ENCODE results near the gene MAST1.
"Not testable (repeated sequence)": the region's sequence is repeated elsewhere in the genome, so short reads cannot be mapped to it uniquely, and the experiment has no call there.

The MAST1 gene

DNA sequence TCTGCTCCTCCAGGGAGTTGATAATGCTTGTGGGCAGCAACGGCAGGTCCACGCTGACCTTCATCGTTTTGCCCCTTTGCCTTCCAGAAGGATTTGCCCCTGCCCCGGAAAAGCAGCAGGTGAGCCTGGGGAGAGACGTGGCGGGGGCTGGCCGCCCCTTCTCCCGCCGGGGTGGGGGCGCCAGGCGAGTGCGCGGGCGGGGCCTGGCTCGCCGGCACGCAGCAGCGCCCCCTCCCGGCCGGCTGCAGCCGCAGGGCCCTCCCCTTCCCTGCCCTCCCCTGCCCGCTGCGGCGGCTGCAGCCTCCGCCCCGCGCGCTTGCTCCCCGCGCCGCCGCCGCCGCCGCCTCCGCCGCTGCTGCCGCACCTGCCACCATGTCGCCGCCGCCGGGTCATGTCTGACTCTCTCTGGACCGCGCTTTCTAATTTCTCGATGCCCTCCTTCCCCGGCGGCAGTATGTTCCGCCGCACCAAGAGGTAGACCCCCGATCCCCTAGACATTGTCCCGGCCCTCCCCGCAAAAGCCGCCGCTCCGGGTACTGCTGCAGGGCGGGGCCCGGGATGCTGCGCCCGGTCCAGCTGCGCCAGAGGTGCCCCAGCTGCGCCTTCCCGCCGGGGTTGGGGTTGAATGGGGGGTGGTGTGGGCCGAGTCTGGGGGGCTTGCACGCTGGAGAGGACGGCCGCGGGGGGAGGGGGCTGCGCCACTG is at the start of gene MAST1:
Gene MAST1 (plus strand): TSS at position 334 of the 704 bp plus-strand sequence. CDS start 58 bp downstream, at position 392.
- peak; percentile 61 for DNase-seq

DNA sequence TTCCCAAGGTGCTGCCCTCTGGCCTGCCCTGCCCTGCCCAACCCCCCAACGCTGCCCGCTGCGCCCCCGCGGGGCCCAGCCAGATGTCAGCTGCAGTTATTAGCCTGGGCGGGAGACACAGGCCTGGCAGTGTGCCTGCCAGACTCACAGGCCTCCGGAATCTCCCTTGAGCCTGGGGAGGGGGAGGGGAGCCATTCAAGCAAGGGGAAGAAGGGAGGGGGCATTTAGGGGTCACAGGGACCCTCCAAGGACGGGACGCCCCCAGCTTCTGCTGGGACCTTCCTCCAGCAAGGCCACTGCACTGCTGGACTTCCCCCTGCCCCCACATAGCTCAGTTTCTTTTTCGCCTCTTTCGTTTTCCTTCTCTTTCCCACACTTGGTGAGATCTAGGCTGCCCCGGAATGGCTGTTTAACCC is 49.6 kb upstream of the MAST1 start:
- peak; percentile 49 for DNase-seq

DNA sequence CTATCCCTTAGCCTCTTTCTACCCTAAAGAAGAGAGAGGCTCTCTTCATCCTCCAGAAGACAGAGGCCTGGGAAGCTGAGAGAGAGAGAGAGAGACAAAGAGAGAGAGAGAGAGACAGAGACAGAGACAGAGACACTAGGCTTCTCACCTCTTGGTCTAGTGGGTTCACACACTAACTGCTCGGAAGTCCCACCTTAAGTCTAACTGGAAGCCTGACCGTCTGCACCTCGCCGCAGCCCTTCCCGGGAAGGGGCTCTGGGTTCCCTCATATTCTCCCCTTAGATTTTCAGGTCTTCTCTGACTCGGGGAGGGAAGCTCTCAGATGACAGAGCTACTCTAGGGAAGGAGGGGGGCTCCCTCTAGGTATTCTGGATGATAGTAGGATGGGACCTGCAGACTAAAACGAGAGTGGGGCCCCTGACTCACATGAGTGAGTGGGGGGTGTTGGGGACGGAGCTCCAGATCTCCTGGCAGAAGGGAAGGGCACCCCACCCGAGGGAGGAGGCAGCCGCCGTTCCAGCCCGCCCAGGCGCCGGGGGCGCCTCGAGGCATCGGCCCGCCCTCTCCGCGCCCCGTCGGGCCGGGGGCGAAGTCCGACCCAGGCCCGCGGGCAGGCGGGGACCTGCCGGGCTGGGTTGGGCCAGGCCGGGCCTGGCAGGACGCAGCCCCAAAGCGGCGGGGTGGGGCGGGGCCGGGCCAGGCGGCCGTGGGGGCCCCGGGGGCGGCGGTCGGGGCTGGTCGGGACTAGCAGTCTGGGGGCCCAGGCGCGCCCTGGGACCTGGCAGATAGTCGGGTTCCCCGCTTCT is 49.0 kb upstream of the MAST1 start:
- no peak for DNase-seq

DNA sequence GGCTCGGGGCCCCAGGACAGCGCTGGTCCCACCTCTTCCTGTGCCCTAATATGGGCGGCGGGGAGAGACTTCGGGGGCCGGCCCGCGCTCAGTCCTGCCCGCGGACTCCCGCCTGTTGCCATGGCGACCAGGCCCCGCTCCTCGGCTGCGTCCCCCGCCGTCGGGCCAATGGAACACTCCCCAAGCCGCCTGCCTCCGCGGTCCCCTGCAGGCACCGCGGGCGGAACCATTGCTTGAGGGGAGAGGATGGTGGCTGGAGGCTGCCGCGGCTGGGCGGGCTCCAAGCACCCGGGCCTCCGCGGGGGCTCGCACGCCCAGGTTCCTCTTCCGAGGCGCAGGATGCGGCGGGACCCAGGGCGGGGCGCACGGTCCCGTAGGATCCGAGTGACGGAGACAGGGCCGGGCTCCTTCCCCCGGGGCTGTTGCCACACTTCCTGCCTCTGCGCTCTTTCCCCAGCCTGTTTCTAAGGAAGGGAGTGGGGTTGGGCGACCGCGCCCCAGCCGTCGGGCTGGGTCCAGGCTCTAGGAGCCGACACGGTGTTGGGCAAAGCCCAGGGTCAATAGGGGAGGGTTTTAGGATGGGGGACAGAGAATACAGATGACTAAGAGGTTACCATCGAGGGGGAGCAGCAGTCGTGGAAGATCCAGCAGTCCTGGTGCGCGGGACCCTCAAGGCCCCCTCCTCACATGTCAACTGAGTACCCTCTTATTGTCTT is 48.3 kb upstream of the MAST1 start:
- peak; percentile 91 for DNase-seq

DNA sequence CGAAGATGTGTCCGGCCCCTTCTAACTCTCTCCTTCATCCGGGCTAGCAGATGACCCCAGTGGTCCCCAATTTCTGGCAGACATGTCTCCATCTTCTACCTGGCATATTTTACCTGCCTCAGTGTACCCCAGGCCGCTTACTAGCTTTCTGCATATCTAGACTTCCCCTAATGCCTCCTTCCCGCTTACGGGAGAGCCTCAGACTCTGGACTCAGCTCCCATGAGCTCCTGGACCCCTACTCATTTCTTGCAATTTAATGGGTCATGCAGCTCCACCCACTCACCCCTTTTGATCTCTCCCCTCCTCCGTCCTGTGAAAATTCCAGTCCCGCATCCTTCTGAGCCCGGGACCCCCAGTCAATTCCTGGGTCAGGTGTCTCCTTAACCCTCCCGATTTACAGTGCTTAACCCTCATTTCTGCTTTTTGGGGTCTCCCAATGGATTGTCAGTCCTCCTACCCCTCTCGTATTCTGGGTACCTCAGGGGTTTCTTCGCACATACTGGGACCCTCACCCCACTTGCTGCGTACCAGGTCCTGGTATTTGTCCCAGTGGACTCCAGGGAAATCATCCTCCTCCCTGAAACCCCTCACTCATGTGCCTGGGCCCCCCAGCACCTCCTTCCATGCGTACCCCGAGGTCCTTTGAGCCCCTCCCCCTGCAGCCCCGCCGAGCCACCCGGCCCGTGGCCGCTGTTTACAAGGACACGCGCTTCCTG is 47.5 kb upstream of the MAST1 start:
- DNase-seq, result no peak

DNA sequence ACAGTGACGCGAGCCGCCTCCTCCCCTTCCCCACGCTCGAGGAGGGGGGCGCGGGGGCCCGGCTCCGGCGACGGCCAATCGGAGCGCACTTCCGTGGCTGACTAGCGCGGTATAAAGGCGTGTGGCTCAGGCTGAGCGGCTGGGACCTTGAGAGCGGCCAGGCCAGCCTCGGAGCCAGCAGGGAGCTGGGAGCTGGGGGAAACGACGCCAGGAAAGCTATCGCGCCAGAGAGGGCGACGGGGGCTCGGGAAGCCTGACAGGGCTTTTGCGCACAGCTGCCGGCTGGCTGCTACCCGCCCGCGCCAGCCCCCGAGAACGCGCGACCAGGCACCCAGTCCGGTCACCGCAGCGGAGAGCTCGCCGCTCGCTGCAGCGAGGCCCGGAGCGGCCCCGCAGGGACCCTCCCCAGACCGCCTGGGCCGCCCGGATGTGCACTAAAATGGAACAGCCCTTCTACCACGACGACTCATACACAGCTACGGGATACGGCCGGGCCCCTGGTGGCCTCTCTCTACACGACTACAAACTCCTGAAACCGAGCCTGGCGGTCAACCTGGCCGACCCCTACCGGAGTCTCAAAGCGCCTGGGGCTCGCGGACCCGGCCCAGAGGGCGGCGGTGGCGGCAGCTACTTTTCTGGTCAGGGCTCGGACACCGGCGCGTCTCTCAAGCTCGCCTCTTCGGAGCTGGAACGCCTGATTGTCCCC is 46.8 kb upstream of the MAST1 start, which contains the start of gene JUNB:
Gene JUNB (plus strand): TSS at position 142 of the 706 bp plus-strand sequence. CDS start 286 bp downstream, at position 428.
- DNase-seq, result peak; percentile 98

DNA sequence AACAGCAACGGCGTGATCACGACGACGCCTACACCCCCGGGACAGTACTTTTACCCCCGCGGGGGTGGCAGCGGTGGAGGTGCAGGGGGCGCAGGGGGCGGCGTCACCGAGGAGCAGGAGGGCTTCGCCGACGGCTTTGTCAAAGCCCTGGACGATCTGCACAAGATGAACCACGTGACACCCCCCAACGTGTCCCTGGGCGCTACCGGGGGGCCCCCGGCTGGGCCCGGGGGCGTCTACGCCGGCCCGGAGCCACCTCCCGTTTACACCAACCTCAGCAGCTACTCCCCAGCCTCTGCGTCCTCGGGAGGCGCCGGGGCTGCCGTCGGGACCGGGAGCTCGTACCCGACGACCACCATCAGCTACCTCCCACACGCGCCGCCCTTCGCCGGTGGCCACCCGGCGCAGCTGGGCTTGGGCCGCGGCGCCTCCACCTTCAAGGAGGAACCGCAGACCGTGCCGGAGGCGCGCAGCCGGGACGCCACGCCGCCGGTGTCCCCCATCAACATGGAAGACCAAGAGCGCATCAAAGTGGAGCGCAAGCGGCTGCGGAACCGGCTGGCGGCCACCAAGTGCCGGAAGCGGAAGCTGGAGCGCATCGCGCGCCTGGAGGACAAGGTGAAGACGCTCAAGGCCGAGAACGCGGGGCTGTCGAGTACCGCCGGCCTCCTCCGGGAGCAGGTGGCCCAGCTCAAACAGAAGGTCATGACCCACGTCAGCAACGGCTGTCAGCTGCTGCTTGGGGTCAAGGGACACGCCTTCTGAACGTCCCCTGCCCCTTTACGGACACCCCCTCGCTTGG is 46.1 kb upstream of the MAST1 start:
- DNase-seq, result peak; percentile 75

DNA sequence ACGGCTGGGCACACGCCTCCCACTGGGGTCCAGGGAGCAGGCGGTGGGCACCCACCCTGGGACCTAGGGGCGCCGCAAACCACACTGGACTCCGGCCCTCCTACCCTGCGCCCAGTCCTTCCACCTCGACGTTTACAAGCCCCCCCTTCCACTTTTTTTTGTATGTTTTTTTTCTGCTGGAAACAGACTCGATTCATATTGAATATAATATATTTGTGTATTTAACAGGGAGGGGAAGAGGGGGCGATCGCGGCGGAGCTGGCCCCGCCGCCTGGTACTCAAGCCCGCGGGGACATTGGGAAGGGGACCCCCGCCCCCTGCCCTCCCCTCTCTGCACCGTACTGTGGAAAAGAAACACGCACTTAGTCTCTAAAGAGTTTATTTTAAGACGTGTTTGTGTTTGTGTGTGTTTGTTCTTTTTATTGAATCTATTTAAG is 45.4 kb upstream of the MAST1 start:
- peak; percentile 67 for DNase-seq

DNA sequence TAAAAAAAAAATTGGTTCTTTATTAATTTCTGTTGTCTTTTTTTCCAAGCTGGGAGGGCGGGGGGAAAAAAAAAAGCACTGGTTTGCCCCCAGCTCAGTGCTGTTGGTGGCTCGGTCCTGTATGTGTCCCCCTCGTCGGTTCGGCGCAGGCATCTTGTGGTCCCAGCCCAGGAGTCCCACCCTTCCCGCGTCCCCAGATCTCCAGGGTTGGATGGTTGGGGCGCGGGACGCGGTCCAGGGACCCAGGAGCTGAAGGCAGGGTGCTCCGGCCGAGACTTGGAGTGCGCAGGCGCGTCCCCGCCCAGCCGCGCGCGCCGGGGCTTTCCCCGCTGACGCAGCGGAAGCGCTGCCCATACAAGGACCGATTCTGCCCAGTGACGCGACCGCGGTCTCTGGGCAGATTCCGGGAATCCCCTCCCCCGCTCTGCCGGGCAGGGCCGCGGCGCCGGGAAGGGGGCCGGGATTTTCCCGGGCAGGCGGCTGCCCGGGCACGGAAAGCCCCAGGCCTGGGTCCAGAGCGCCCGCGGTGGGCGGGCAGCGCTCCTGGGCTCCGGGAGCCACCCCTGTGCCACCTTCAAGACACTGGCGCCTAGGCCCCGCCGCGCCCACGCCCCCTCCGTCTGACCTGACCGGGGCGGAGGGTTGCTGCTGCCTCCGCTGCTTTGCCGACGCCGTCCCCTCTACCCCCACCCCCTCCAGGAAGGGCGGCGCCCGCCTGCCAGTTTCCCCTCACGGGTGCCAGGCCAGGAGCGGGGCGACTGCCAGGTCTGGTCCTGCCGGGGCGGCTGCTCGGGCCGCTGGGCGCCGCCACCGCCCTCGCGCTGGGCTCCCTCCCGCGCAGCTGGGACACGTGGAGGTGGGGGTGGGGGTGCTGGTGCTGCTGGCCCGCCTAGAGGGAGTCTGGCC is 44.8 kb upstream of the MAST1 start:
- peak; percentile 97 for DNase-seq

DNA sequence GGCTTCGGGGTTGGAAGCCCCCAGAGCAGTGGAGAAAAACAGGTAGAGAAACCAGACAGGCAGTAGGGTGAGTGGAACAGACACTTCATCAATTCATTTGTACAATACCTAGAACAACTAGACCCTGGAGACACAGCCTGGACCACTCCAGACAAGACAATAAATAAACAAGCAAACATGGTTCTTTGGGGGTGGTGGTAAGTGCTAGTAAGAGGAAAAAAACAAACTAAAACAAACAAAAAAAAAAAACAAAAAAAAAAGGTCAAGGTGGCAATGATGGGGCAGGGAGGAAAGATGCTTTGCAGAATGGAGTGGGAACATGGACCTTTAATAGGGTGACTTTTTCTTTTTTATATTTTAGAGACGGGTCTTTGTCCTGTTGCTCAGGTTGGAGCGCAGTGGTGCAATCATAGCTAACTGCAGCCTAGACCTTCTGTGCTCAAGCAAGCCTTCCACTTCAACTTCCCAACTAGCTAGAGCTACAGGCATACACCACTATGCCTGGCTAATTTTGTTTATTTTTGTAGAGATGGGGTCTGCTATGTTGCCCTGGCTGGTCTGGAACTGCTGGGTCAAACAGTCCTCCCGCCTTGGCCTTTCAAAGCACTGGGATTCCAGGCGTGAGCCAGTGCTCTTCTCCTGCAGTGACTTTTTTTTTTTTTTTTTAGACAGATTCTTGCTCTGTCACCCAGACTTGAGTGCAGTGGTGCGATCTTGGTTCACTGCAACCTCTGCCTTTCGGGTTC is 43.9 kb upstream of the MAST1 start:
- peak; percentile 47 for DNase-seq

DNA sequence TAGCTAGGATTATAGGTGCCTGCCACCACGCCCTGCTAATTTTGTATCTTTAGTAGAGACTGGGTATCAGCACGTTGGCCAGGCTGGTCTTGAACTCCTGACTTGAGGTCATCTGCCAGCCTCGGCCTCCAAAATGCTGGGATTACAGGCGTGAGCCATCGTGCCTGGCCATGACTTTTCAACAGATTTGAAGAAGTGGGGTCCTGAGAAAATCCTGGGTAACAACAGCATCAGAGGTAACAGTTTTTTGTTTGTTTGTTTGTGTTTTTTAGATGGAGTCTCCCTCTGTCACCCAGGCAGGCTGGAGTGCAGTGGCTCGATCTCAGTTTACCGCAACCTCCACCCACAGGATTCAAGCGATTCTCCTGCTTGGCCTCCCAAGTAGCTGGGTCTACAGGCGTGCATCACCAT is 43.3 kb upstream of the MAST1 start:
- DNase-seq, result peak; percentile 44

DNA sequence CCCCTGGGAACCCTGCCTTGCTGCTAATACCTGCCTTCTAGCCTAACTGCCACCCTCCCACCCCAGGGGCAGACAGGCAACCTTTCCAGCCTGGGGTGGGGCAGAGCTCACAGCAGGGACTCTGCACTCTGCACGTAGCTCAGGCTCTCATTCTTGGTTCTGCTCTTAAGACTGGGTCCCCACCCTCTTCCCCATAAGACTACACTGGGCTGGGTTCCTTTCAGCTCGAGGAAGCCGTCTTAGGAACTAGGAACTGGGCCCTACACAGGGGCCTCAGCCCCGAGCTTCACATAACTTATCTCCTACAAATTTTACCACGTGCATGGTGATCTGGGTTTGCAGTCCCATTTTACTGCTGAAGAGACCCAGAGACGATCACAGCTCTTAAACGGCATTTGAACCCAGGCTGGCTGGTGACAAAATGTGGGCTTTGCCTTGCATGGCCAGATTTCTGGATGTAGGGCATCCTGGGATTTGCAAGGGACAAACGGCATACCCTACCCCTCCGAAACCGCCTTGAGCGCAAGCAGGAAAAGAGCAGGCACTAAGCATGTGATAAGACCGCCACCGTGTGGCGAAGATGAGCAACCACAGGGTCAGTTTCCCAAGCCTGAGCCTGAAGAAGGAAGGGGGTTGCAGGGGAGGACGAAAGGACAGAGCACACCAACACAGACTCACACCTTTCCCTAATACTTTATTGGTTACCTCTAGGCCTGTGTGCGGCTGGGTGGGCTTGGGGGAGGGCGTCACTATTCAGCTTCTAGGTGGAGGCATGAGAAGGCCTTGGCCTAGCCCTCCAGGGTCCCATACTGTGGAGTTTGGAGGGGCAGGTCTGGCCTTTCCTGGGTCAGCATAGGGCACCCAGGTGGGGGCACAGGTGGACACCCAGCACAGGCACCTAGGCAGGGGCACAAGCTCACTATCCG is 41.9 kb upstream of the MAST1 start:
- peak; percentile 80 for DNase-seq

DNA sequence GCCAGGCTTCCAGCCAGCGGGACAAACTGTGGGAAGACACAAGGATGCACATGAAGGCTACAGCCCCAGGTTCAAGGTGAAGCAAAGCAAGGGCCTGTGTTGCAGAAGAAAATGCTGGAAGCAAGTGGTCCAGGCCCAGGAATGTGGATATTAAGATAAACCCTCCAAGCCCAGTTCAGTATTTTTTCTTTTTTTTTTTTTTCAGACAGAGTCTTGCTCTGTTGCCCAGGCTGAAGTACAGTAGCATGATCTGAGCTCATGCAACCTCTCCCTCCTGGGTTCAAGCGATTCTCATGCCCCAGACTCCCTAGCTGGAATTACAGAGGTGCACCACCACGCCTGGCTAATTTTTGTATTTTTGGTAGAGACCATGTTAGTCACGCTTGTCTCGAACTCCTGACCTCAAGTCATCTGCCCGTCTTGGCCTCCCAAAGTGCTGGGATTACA is 41.2 kb upstream of the MAST1 start:
- DNase-seq, result no peak

DNA sequence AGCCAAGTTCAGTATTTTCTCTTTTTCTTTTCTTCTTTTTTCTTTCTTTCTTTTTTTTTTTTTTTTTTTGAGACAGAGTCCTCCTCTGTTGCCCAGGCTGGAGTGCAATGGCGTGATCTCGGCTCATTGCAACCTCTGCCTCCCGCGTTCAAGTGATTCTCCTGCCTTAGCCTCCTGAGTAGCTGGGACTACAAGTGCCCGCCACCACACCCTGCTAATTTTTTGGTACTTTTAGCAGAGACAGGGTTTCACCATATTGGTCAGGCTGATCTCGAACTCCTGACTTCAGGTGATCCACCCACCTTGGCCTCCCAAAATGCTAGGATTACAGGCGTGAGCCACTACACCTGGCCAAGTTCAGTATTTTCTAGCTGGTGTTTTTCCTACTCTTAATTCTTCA is 40.7 kb upstream of the MAST1 start:
- not testable (repeated sequence) for DNase-seq

DNA sequence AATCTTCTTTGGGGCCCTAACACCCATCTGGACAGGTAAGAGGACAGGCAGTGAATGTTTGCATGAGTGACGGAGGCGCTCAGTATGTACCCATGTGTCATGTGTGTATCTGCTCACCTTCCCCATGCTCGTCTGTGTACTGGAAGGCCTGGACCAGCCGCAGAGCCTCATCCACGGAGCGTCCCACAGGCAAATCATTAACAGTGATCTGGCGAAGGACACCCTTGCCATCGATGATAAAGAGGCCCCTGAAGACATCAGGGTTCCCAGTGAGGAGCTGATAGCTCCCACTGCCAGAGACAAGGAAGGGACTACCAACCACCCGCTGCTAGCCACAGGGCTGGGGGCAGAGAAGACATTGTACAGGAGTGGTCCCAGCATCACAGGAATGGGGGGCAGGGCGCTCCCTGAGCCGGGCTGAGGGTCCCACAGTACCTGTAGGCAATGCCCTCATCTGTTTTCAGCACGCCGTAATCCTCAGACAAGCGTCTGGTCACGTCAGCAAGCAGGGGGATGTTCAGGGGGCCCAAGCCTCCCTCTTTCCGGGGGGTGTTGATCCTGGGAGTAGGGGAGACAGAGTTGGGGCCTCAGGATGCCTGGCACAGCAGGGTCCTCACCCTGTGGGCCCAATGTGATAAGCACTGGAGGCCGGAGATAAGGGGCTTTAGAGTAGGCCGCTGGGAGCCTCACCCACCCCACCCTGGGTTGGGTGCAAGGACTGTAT is 38.4 kb upstream of the MAST1 start:
- no peak for DNase-seq

DNA sequence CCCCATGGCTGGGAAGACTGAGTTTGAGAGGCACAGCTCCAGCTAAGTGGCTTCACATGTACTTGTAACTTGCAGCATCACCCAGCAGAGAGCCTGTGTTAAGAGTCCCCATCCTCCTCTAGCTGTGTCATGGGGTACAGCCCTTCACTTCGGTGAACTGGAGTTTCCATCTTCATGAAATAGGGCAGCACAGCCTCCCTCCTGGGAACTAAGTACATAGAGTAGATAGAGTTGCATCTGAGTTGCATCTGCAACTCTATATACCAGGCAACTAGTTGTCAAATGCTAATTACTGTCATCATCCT is 37.9 kb upstream of the MAST1 start:
- no peak for DNase-seq

DNA sequence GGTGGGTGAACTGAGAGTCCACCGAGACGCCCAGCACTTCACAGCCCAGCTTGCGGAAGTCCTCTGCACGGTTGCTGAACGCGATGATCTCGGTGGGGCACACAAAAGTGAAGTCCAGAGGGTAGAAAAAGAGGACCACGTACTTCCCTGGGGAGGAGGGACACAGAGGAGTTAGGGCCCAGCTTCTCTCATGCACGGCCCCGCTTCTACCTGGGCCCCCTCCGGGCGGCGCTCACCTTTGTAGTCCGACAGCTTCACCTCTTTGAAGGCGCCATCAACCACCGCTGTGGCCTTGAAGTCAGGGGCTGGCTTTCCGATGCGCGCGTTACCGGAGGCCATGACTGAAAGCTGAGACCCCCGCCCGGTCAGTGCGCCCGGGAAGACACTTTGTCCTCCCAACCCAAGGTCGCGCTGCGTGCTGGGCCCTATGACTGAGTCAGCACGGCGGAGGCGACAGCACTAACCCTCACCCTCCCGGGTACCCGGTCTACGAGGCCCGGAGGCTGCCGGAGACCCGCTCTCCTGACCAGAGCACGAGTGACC is 37.3 kb upstream of the MAST1 start:
- peak; percentile 39 for DNase-seq

All from activated T-cell treated with anti-CD3 and anti-CD28 coated beads, Interleukin-2, amount 50 U/mL, for 1 hour (primary cell).